GM12878 (cell line): ENCODE results near the gene NPC2. TPM values are rescaled to one million over a fixed set of nuclear protein-coding genes. Genes with fewer than 3 reads are reported as not detected.

Experiments
- ATAC-seq: fragments of 200-7000 bp; cut with Tn5 transposase; 3 replicates; pipeline ENCODE4 v1.9.1; 2020; ENCODE audit warnings: mild to moderate bottlenecking, moderate library complexity
- BruUV-seq: library from RNA; stranded (reverse); fragments of 400-500 nt; replicated peaks from 2 replicates; lab custom pipeline; 2021; lab: Mats Ljungman, UMichigan
- CTCF ChIA-PET: fragments of 300-600 bp; sonication (Branson Sonifier 250); formaldehyde crosslinking; extraction: SDS; loops from one replicate; lab custom pipeline; 2021; ENCODE audit warnings: inconsistent platforms; lab: Yijun Ruan, JAX
- POLR2A ChIA-PET: fragments of 350-600 bp; formaldehyde crosslinking; extraction: SDS; loops from one replicate; lab custom pipeline; 2021; ENCODE audit warnings: inconsistent platforms; lab: Charles Lee
- RAD21 ChIA-PET: fragments of 300-600 bp; sonication (Branson Sonifier 250); formaldehyde crosslinking; loops from one replicate; lab custom pipeline; 2023; ENCODE audit warnings: antibody characterized with exemption; ENCODE audit not compliant: unreplicated experiment; lab: Charles Lee
- SMC1A ChIA-PET: fragments of 300-600 bp; sonication (Branson Sonifier 250); formaldehyde crosslinking; loops from one replicate; lab custom pipeline; 2023; ENCODE audit not compliant: unreplicated experiment, uncharacterized antibody; lab: Charles Lee
- DNase-seq: peaks from one replicate; pipeline ENCODE4 v3.0.0-alpha.2; 2011; ENCODE audit warnings: low read depth, low spot score
- FAIRE-seq: peaks from 3 replicates; lab custom pipeline; 2011; peaks lifted over from hg19 to GRCh38; lab: Jason Lieb, UNC
- H2AFZ ChIP-seq: 2 replicates; pipeline ENCODE4 v1.6.0; 2011; ENCODE audit warnings: low read depth, low read length, control low read depth; ENCODE audit not compliant: control insufficient read depth
- H3K27ac ChIP-seq: 2 replicates; pipeline ENCODE4 v1.5.1; 2011; ENCODE audit warnings: control low read depth; ENCODE audit not compliant: control insufficient read depth, insufficient read depth
- H3K27me3 ChIP-seq, 2 experiments: replicated peaks in 1 of 2; 2 replicates each; pipeline versions ENCODE4 v1.6.0 to v1.6.1; 2011; ENCODE audit warnings: low read length in 1 of 2; ENCODE audit not compliant: control insufficient read depth in 2 of 2, insufficient read depth in 2 of 2
- H3K36me3 ChIP-seq, 2 experiments: 2 replicates each; pipeline ENCODE4 v1.5.1; 2011; ENCODE audit warnings: low read length in 1 of 2; ENCODE audit not compliant: control insufficient read depth in 2 of 2, insufficient read depth in 2 of 2
- H3K4me1 ChIP-seq: 2 replicates; pipeline ENCODE4 v1.6.1; 2011; ENCODE audit warnings: mild to moderate bottlenecking, low read length, moderate library complexity, mixed read lengths; ENCODE audit not compliant: control insufficient read depth, insufficient read depth
- H3K4me2 ChIP-seq: 2 replicates; pipeline ENCODE4 v1.6.0; 2011; ENCODE audit warnings: control low read depth; ENCODE audit not compliant: control insufficient read depth, insufficient read depth
- H3K4me3 ChIP-seq: fragments of 200-600 bp; sonication (generic); 2 replicates; pipeline ENCODE4 v1.5.1; 2016
- H3K79me2 ChIP-seq: 2 replicates; pipeline ENCODE4 v1.6.0; 2011; ENCODE audit warnings: low read length; ENCODE audit not compliant: control insufficient read depth, insufficient read depth
- H3K9ac ChIP-seq: 2 replicates; pipeline ENCODE4 v1.8.0; 2011; ENCODE audit warnings: low read length, control low read depth, mixed read lengths; ENCODE audit not compliant: control insufficient read depth, insufficient read depth
- H3K9me3 ChIP-seq: replicated peaks from 3 replicates; pipeline ENCODE4 v1.5.1; 2011; ENCODE audit warnings: mild to moderate bottlenecking, low read length; ENCODE audit not compliant: control insufficient read depth, insufficient read depth
- H4K20me1 ChIP-seq: 2 replicates; pipeline ENCODE4 v1.6.0; 2011; ENCODE audit not compliant: control insufficient read depth, insufficient read depth
- KLF5 ChIP-seq: fragments of 450-650 bp; IDR thresholded peaks from 2 replicates; pipeline ENCODE4 v1.6.1; 2014; ENCODE audit warnings: mild to moderate bottlenecking; ENCODE audit not compliant: partially characterized antibody
- RCOR1 ChIP-seq: conservative IDR thresholded peaks from 2 replicates; pipeline ENCODE4 v1.6.1; 2012; ENCODE audit warnings: low read depth, low read length, improper control_type of control experiment
- SMARCA5 ChIP-seq: fragments of 450-650 bp; IDR thresholded peaks from 2 replicates; pipeline ENCODE4 v1.6.1; 2017; ENCODE audit warnings: mild to moderate bottlenecking
- SPI1 ChIP-seq: IDR thresholded peaks from 2 replicates; pipeline ENCODE4 v1.6.1; 2011; ENCODE audit warnings: low read depth, mild to moderate bottlenecking, low read length, moderate library complexity, borderline replicate concordance; ENCODE audit not compliant: insufficient read depth
- SREBF1 ChIP-seq: IDR thresholded peaks from 2 replicates; pipeline ENCODE4 v1.6.1; 2012; ENCODE audit warnings: mild to moderate bottlenecking, low read length
- TCF3 ChIP-seq: IDR thresholded peaks from 2 replicates; pipeline ENCODE4 v1.6.1; 2012; ENCODE audit warnings: low read depth, mild to moderate bottlenecking, low read length, borderline replicate concordance; ENCODE audit not compliant: insufficient read depth
- WGBS: methylation state at CpG from one replicate; pipeline ENCODE4 v1.1.6; 2016; ENCODE audit warnings: low lambda C conversion rate; ENCODE audit not compliant: insufficient replicate concordance, insufficient coverage; ENCODE audit errors: missing lambda C conversion rate; 5-methylcytosine and 5-hydroxymethylcytosine counted together
- in situ Hi-C: fragments of 300-500 bp; cut with MboI; formaldehyde crosslinking; loops from 9 replicates; pipeline ENCODE4 v1.14.3; 2018; ENCODE audit warnings: mixed read lengths
- intact Hi-C: fragments of 100-400 bp; cut with micrococcal nuclease; formaldehyde crosslinking; loops from one replicate; pipeline ENCODE4 v1.14.2; 2022; ENCODE audit not compliant: unreplicated experiment
- polyA plus RNA-seq, 11 experiments: library from polyadenylated mRNA; depleted of rRNA in 4 of 11; unstranded in 6 of 11; stranded (reverse) in 5 of 11; fragments of >200 nt; fragmentation: Nextera tagmentation in 4 of 11; fragmentation: Illumina TruSeq in 1 of 11; extraction: Ambion mirVana in 4 of 11; extraction: Trizol in 1 of 11; gene quantifications; 1 replicate in 1 of 11; 2 replicates in 10 of 11; pipeline versions ENCODE4 v1.2.1 to v1.2.3, GENCODE V29; 2011 to 2016; ENCODE audit warnings: inconsistent platforms in 2 of 11, missing spikeins in 2 of 11, low read depth in 1 of 11
- total RNA-seq, 4 experiments: library from RNA; depleted of rRNA in 3 of 4; stranded (reverse); fragments of >200 nt in 3 of 4; fragmentation: Illumina TruSeq in 1 of 4; extraction: Trizol in 1 of 4; gene quantifications; 2 replicates each; pipeline versions ENCODE4 v1.2.1 to v1.2.3, GENCODE V29; 2013 to 2021
- TF ChIP-seq, protein P1 (sequence below): IDR thresholded peaks from 2 replicates; pipeline ENCODE4 v1.6.1; 2012; ENCODE audit warnings: mild to moderate bottlenecking, low read depth, low read length

Gene NPC2
- total and polyA plus RNA-seq, 10 of the 15 experiments (the other 5 are each of a cell fraction or from before 2014, with no cell fraction given): 29.5 to 109 (median 59.1) TPM

DNA sequence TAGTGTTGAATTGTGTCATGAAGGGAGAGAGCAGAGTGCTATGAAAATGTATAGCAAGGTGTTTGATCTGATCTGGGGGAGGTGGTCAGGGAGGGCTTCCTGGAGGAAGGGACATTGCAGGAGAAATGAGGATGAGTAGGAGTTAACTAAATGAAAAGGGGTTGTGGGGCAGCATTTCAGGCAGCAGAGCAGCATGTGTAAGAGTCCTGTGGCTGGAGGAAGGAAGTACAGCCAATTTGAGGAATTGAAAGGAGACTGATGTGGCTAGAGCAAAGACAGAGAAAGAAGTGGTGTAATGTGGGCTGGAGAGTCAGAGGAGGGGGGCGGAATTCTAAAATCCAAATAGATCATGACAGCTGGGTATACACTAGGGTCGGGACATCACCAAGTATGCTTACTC lies 20.5 kb downstream of the NPC2 start:
- H3K36me3 ChIP-seq: no peaks in the 10 kb centered on the region
- intact Hi-C loops (no loop called here), in situ Hi-C loops (no loop called here)
- DNase-seq (no peak), ATAC-seq (peak; percentile 85), FAIRE-seq (no peak)
- no peaks in the 10 kb centered on the region for H3K4me1 ChIP-seq
- RAD21 ChIA-PET: no interaction called here
- no peak overlapping the region for H3K9ac ChIP-seq
- H4K20me1 ChIP-seq: no peaks in the 10 kb centered on the region
- H3K79me2 ChIP-seq: no peaks in the 10 kb centered on the region
- TF ChIP-seq SPI1: peak; percentile 76; the same call in 1 of the 2 replicates
- peak; percentile 66; the same call in 1 of the 2 replicates for TF ChIP-seq SMARCA5
- no peak for TF ChIP-seq KLF5
- no peaks in the 10 kb centered on the region for H3K27me3 ChIP-seq
- H3K27ac ChIP-seq: no peak overlapping the region
- CTCF ChIA-PET: no interaction called here
- no peak overlapping the region for H3K4me2 ChIP-seq
- no peaks in the 10 kb centered on the region for H3K9me3 ChIP-seq
- no TSS peak for BruUV-seq
- H2AFZ ChIP-seq: no peak overlapping the region
- WGBS: 50% methylated on average over 2 of the region's 2 CpGs
- SMC1A ChIA-PET: no interaction called here
- POLR2A ChIA-PET: no interaction called here
- H3K4me3 ChIP-seq: no peak overlapping the region

DNA sequence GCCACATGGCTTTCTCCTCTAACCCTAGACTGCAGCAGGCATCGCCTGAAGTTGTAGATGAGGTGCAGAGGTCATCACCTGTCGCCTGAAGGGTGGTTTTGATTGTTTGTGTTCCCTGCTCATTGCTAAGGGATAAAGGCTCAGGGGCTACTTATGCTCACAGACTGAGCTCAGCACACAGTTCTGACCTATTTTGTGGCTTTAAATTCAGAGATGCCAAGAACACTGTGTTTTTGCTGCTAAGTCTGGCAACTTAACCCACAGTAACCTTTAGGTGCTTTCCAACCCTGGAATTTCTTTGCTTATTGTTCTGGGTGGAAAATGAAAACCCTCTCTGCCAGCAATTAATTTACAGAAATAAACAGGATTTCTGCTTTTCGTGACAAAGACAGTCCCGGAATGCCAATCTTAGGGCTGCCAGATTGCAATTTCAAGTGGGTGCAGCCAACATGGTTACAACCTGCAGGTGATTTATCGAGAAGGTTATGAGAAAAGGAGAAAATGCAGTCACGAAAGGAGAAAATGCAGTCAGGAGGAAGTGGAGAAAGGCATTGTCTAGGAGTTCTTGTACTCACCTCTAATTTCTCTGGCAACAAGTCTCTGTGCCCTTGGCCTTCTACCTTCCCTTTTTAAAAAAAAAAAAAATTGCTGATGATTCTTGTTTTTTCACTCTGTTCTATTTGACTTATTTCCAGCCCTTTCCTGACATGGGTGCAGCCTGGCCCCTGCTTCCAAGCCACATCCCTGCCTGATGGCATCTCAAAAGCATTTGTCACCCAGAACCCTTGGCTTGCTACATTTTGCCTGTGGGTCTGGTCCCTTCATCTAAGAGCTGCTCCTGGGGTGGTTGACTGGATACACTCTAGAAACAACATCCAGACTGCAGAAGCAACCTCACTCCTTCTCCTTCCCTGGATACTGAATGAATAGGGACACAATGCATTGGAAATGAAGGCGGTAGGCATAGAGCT lies 23.3 kb downstream of the NPC2 start:
- ATAC-seq: no peak
- POLR2A ChIA-PET: no interaction called here
- WGBS: 43% methylated on average over 7 of the region's 7 CpGs
- H3K4me1 ChIP-seq: no peaks in the 10 kb centered on the region
- no peaks in the 10 kb centered on the region for H3K27me3 ChIP-seq
- H4K20me1 ChIP-seq: no peaks in the 10 kb centered on the region
- no peaks in the 10 kb centered on the region for H3K36me3 ChIP-seq
- FAIRE-seq: no peak
- H3K4me3 ChIP-seq: no peak overlapping the region
- TF ChIP-seq SREBF1 (no peak), TCF3 (no peak), RCOR1 (no peak)
- TF ChIP-seq, protein P1, sequence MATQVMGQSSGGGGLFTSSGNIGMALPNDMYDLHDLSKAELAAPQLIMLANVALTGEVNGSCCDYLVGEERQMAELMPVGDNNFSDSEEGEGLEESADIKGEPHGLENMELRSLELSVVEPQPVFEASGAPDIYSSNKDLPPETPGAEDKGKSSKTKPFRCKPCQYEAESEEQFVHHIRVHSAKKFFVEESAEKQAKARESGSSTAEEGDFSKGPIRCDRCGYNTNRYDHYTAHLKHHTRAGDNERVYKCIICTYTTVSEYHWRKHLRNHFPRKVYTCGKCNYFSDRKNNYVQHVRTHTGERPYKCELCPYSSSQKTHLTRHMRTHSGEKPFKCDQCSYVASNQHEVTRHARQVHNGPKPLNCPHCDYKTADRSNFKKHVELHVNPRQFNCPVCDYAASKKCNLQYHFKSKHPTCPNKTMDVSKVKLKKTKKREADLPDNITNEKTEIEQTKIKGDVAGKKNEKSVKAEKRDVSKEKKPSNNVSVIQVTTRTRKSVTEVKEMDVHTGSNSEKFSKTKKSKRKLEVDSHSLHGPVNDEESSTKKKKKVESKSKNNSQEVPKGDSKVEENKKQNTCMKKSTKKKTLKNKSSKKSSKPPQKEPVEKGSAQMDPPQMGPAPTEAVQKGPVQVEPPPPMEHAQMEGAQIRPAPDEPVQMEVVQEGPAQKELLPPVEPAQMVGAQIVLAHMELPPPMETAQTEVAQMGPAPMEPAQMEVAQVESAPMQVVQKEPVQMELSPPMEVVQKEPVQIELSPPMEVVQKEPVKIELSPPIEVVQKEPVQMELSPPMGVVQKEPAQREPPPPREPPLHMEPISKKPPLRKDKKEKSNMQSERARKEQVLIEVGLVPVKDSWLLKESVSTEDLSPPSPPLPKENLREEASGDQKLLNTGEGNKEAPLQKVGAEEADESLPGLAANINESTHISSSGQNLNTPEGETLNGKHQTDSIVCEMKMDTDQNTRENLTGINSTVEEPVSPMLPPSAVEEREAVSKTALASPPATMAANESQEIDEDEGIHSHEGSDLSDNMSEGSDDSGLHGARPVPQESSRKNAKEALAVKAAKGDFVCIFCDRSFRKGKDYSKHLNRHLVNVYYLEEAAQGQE: no peak
- TF ChIP-seq, all 136 proteins: peak for 0
- H3K9ac ChIP-seq: no peak overlapping the region
- H2AFZ ChIP-seq: no peak overlapping the region
- RAD21 ChIA-PET: no interaction called here
- no peak for DNase-seq
- SMC1A ChIA-PET: interaction anchor here (0.6 to 1.1 kb wide), 2 partner anchors 20 to 92 kb away, joined by 4 to 6 read pairs; no protein-coding TSS in a partner anchor
- no peaks in the 10 kb centered on the region for H3K79me2 ChIP-seq
- no peak overlapping the region for H3K27ac ChIP-seq
- H3K9me3 ChIP-seq: no peaks in the 10 kb centered on the region
- in situ Hi-C loops: no loop called here
- H3K4me2 ChIP-seq: no peak overlapping the region
- intact Hi-C loops: no loop called here
- CTCF ChIA-PET: no interaction called here
- BruUV-seq: no TSS peak
